ENCODE data around the gene PAXX.

Gene PAXX

DNA sequence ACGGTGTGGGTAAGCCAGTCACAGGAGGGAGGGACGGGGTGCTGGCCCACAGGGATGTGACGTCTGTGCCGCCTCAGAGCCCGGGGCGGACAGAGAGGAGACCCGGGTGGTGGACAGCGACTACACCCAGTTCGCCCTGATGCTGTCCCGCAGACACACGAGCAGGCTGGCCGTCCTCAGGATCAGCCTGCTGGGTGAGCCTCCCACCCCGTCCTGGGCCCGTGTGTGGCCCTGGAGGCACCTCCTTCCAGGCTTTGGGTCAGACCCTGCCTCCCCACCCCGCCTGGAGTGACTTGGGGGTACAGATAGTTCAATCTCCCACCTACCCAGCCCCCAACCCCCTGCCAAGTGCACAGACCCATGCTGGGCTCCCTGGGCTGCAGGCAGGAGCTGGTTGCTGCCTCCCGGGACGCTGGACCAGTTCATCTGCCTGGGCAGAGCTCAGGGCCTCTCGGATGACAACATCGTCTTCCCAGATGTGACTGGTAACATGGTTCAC lies 38.4 kb upstream of the PAXX start:
- DNase-seq (ENCODE audit: low read depth): no peak

DNA sequence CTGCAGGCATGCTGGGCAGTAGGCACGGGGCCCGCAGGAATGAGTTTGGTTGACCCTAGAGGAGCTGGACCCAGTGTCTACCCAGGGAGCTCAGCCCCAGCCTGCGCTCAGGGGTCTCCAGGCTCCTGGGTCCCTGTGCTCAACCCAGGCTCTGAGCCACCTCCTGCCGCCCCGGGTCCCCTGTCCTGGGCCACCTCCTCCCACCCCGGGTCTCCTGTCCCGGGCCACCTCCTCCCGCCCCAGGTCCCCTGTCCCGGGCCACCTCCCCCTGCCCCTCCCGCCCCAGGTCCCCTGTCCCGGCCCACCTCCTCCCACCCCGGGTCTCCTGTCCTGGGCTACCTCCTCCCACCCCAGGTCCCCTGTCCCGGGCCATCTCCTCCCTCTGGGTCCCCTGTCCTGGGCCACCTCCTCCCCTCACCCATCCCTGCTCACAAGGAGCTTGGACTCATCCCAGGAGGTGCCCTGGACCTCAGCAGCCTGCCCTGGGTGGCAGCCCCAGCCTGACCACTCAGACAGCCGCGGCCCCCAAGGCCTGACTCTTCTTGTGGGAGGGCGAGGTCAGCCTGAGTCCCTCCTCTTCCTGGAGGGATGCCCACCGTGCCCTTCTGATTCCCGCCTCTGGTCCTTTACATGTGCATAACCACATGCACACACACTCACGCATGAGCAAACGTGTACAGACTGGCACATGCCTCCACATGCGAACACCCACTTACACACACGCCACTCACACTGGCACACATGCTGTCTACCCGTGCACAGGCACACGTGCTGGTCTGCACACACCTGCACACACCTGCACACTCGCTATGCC lies 37.7 kb upstream of the PAXX start:
- no peak for DNase-seq (ENCODE audit: low read depth)

DNA sequence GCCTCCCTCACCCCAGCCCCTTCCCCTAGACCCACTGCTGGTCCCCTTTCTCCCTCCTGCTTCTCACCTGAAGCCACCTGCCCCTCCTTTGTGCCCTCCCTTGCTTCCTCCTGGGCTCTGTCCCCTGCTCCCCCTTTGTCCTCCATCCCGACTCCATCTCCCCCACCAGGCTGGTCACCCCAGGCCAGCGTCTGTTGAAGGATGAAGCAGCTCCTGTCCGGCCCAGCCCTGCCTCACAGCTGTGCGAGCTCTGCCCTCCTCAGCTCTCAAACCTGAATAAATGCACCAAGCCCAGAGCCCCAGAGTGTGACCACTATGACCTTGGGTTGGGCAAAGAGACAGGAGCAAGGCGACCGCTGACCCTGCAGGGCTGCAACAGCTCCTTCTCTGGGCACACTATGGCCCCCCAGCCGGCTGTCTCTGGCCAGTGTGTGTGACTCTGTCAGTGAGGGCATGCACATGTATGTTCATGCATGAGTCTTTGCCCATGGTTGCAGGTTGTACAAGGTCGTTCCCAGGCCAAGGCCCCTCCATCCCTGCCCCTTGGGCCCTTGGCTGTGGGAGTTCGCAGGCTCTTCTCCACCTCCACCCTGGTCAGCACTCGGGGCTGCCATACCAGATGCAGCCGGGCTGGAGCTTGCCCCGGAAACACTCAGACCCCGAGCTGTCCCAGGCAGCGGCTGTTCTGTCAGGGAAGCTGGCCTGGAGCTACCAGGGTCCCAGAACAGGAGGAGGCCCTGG lies 36.9 kb upstream of the PAXX start:
- DNase-seq (ENCODE audit: low read depth): no peak

DNA sequence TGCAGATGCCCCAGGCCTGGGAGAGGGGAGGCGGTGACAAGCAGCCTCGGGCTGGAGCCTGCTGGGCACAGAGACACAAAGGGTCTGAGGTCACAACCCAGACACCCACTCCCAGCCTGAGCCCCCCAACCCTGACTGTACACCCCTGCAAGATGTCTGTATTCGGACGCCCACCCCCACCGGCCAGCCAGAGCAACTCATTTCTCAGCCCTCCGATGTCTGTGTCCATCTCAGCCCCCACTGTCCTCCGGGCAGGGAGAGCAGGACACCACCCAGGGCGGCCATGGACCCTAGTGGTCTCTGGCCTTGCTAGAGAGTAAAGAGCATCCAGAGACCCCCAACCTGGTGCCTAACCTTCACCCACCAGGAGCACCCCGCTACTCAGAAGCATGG lies 36.3 kb upstream of the PAXX start:
- no peak for DNase-seq (ENCODE audit: low read depth)

DNA sequence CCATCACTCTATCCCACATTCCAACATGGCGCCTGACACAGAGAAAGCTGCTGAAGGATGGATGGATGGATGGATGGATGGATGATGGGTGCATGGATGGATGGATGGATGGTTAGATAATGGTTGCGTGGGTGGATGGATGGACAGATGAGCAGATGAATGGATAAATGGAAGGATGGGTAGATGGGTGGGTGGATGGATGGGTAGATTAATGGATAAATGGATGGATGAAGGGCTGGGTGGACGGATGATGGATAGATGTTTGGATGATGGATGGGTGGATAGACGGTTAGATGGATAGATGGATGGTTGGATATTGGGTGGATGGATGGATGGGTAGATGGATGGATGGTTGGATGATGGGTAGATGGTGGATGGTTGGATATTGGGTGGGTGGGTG lies 35.6 kb upstream of the PAXX start:
- no peak for DNase-seq (ENCODE audit: low read depth)

DNA sequence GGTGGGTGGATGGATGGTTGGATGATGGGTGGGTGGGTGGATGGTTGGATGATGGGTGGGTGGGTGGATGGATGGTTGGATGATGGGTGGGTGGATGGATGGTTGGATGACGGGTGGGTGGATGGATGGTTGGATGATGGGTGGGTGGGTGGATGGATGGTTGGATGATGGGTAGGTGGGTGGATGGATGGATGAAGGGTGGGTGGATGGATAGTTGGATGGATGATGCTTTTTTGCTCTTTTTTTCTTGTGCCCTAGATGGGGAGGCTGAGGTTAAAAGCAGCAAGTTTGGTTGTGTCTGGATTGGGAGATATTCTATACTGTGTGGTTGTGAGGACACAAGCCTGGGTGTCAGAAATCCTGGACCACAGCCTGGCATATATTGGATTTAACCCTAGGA lies 34.8 kb upstream of the PAXX start:
- no peak for DNase-seq (ENCODE audit: low read depth)

DNA sequence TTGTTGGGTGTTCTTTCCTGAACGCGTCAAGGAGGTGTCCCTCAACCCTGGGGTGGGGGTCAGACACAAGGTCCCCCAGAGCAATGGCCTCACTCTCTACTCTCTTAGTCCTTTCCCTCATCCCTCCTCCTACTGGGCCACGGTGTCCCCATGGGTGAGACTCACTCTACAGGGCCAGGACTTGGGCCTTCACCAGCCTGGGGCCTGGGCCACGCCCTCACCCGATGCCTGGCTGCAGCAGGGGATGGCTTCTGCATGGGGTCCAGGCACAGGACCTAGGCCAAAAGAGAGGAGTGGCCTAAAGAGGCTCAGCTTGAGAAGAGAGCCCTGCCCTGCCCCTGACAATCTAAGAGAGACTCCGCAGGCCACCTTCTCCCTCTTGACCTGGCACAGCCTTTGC lies 34.3 kb upstream of the PAXX start:
- DNase-seq (ENCODE audit: low read depth): no peak

DNA sequence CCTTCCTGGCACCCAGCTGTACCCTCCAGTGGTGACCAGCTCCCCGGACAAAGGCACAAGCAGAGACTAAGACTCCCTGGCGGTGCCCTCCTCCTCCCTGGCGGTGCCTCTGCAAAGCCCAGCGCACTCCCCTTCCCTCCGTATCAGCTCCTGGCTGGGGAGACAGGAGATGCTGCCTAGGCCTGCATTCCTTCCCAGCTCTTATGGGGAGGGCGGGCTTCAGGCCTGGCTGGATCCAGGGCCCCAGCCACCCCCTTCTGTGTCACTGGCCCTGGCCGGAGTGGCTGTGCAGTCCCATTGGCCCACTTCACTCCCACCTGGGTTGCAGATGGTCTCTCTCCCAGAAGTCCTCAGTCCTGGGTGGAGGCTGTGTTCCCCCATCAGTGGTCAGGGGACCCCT lies 33.7 kb upstream of the PAXX start:
- no peak for DNase-seq (ENCODE audit: low read depth)

DNA sequence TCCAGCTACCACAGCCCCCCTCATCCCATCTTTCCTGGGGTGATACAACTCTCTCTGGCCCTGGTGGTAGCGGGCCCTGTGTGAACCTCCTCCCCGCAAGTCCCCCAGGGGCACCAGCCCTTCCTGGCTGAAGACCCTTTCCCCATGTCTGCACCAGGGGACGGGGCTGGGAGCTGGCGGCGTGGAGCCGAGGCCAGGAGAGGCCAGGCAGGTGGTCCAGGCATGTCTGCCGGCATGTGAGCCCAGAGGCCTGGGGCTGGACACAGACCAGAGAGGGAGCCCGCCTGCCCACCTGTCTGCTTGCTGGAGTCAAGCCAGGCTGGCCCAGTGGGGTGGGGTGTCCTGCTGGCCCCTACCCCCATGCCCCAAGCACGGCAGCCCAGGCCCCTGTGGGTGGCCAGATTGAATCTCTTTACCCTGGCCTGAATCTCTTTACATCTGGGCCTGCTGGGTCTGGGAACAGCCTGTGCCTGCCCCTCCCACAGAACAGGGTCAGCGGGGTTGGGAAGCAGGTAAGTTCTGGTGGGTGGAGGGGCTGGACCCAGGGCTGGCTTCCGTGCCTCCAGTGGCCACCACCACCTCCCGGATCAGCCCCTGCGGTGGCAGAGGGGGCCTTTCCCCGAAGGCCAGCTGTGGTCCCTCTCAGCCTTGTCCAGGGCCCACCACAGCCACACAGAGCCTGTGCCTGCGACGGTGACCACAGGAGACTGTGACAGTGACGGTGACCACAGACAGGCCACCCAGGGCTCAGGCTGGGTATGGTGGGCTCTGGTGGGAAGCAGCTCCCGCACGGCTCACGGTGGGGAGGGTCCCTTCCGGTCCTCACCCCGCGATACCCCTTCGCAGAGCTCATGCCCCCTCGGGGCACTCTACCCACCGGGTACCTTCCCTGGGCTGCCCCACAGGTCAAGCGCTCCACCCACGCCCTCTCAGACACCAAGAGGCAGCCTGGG lies 33.0 kb upstream of the PAXX start:
- no peak for DNase-seq (ENCODE audit: low read depth)

DNA sequence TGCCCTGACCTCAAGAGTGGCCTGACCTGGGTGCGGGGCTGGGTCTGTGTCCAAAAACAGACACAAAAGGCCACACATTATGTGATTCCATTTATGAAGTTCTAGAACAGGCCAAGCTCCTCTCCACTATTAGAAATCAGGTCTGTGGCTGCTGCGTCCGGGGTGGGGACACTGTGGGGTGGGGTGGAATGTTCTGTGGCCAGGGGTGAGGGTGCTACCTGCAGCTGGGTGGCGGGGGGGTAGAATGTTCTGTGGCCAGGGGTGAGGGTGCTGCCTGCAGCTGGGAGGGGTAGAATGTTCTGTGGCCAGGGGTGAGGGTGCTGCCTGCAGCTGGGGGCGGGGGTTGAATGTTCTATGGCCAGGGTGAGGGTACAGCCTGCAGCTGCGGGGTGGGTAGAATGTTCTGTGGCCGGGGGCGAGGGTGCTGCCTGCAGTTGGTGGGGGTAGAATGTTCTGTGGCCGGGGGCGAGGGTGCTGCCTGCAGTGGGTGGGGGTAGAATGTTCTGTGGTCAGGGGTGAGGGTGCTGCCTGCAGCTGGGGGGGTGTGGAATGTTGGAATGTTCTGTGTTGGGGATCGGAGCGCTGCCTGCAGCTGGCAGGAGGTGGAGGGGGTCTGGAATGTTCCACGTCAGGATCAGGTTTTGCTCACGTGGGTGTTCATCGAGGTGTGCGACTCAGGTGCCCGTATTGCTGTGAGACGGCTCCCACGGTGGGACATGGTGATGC lies 31.8 kb upstream of the PAXX start:
- no peak for DNase-seq (ENCODE audit: low read depth)

DNA sequence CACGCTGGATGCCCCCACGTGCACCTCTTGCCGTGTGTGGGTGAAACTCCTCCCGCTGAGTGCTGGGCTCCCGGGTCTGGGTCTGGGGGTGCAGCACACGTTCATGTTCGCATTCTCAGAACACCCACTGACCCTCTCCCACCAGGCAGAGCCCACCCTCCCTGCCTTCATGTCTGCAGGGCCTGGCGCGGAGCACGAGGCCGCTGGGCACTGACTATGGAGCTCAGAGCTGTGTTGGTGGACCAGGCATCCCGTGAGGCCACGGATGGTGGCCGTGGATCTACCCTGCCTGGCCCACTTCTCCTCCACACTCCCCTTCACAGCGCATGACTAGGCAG lies 31.3 kb upstream of the PAXX start:
- DNase-seq (ENCODE audit: low read depth): no peak

DNA sequence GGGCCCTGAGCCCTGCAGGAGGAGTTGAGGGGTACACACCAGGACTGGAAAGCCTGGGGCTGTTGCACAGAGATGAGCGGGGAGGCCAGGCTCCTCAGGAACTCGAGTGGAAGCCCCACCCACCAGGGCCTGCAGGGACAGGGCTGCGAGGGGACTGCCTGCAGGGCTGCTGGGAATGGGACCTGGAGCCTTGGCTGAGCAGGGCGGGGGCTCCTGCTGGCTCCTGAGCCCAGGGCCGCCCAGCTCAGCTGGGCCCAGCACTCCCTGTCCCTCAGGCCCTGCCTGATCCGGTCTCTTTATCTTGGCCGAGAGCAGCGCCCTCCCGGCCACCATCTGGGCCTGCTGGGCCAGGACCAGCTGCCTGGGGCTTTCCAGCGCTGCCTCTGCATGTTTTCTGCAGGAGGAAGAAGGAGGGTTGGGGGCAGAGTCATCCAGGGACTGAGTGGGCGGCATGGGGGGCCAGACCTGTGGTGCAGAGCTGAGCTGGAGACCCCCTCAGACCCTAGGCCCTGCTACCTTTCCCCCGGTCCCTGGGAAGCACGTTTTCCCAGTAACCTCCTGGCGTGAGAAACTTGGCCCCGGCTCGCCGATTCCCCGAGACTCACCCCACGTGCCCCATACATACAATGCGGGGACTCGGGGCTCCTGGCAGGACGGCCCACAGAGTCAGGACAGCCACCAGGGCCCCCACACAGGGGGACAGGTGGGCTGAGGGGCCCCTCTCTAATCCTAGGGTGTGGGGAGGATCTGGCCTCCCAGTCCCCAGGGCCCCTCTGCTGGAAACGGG lies 30.8 kb upstream of the PAXX start:
- no peak for DNase-seq (ENCODE audit: low read depth)

DNA sequence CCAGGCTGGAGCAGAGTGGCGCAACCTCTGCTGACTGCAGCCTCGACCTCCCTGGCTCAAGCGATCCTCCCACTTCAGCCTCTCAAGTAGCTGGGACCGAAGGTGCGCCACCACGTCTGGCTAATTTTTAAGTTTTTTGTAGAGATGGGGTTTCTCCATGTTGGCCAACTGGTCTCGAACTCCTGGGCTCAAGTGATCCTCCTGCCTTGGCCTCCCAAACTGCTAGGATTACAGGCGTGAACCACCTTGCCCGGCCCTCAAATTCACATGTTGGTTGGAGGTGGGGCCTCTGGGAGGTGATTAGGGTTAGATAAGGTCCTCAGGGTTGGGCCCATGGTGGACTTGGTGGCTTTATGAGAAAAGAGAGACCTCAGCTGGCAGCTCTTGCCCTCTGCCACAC lies 30.1 kb upstream of the PAXX start:
- DNase-seq (ENCODE audit: low read depth): no peak

DNA sequence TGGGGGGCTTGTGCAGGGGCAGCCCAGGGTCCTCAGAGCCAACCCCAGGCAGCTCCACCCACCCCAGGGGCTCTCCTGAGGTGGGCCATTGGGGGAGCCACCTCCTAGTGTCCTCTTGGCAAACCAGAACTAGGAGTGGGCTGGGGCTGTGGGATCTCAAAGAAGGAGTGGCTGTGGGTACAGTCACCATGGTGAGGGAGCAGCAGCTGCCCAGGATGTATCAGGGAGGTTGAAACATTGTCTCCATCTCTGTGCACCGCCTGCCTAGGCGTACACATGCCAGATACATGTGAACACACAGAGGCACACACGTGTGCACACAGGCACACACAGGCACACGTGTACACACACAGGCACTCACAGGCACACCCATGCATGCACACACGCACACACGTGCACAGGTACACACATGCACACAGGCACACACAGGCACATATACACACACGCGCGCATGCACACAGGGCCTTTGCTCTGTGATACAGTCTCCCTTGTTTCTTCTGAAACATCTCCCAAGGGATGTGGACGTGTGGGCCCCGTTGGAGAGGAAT lies 29.4 kb upstream of the PAXX start:
- DNase-seq (ENCODE audit: low read depth): no peak

DNA sequence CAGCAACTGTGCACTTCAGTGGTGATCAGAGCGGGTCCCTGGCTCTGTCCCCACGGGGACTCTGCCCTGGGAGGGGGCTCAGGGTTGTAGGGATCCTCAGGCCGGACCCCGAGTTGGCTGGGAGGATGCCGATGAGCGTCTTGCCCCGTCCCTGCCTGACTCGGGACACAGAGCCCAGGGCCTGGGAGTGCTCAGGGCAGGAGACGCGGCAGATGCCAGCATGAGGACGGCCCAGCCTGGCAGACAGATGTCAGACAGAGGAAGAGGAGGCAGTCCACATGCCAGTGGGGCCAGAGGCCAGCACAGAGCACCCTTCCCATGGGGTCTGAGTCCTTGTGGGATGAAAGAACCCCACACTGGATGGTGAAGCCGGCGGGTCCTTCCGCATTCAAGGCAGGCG lies 28.9 kb upstream of the PAXX start:
- no peak for DNase-seq (ENCODE audit: low read depth)

DNA sequence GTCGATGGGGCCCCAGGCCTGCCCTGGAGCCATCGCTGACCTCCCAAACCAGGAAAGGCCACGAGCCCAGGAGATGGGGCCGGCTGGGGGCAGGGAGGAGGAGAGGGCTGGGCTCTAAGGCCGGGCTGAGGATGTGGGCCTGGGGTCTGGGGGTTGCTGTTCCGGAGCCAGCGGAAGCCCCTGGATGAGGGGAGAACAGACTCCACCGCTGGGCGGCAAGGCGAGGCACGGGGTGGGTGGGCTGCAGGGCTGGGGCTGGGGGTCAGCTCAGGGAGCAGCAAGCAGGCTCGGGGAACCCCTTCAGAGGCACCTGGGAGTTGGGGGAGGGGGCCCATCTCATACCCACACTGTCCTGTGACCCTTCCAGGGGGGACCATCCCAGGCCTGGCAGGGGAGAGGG lies 28.5 kb upstream of the PAXX start:
- DNase-seq (ENCODE audit: low read depth): no peak

DNA sequence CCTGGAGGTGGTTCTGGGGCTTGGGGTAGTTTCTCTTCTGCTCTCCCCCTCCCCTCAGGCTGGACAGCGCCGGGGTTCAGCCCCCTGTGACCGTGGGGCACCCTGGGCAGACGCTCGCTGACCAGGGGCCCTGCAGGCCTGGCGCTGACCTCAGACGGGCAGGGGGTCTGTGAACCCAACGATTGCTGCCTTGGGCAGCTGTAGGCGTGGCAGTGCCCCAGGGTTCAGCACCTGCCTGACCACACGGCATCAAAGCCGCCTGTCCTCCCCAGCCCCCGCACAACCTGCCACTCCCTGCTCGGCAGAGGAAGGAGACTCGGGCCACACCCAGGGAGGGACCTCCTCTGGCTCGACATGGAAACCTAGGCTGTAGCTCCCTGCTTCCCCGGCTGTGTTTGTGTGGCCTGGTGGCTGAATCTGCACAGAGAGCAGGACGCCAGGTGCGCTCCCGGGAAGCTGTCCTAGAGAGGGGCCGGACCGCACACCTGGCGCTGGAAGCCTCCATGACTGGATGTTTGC lies 28.0 kb upstream of the PAXX start:
- no peak for DNase-seq (ENCODE audit: low read depth)

DNA sequence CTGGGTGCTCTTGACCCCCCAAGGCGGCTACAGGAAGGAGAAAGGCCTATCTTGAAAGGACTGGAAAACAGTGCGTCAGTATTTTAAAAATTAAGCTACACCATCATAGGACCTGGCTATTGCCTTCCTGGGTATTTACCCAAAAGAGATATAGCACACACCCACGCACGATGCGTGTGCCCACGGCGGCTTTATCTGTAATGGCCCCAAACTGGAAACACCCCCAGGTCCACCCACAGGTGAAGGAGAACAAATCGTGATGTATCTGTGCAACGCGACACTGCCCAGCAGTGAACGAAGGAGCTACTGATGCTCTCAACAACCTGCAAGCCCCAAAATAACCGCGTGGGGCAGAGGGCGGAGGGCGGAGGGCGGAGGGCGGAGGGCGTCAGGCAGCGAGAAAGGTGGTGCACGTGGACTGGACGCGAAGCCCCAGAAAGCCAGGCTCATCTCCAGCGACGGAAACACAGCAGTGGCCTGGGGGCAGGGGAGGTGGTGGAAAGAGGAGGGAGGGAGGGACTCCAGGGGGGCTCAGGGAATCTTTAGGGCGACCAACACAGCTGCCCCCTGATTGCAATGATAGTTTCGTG lies 27.3 kb upstream of the PAXX start:
- no peak for DNase-seq (ENCODE audit: low read depth)

DNA sequence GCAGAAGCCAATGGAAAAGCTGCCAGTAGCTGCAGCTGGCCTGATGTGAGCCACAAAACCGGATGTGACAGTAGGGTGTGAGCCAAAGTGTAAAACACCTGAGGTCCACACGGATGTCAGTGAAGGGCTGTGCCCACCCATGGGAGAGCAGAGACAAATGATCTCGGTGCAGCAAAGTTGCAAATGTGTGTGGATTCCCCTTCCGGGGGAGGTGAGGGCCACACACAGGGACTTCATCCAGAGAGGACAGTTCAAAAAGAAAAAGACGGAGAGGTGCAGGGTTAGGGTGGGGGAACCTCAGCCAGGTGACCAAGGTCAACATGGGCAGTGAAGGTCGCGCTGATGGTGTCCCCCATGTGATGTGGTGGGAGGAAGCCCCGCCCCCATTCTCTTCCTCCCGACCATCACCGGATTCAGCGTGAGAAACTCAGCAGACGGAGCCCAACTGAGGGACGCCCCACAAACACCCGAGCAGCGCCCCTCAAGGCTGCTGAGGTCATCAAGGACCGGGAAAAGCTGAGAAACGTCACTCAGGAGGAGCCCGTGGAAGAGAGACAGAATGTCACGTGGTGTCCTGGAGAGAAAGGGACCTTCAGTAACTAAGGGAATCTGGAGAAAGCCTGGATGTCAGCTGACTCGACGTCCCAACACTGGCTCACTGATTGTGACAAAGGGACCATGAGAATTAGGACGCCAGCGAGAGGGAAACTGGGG lies 26.3 kb upstream of the PAXX start:
- peak; percentile 10 for DNase-seq (ENCODE audit: low read depth)

Measured in ELR (cell line).